ENCODE results near the gene TSPAN14.
A peak's percentile ranks its signal among the peaks of the same experiment; 100 is the strongest.

Gene TSPAN14

GRCh38 chr10:80491251-80492102 lies 37.4 kb downstream of the TSPAN14 start:
- DNase-seq: peak; percentile 91 to 96 (median 93)

DNA sequence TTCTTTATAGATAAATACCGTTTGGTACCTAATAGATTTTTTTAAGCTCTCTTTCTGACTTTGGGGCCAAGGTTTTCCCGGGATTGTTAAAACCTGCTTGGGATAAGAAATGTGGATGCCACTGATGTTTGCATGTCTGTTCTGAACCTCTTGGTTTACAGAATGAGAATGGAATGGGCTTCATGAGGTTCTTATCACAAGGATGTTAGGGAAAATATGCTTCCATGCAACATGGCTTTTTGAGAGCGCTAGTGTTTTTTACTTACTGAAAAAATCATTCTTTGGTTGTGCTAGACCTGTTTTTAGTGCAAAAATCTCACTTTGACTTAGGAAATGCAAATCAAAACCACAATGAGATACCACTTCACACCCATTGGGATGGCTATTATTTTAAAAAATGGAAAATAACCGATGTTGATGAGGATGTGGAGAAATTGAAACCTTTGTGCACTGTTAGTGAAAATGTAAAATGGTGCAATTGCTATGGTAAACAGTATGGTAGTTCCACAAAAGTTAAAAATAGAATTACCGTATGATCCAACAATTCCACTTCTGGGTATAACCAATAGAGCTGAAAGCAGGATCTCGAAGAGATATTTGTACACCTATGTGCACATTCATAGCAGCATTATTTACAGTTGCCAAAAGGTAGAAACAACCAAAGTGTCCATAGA lies 38.9 kb downstream of the TSPAN14 start:
- peak in 1 of 3 donors; percentile 57 for DNase-seq

DNA sequence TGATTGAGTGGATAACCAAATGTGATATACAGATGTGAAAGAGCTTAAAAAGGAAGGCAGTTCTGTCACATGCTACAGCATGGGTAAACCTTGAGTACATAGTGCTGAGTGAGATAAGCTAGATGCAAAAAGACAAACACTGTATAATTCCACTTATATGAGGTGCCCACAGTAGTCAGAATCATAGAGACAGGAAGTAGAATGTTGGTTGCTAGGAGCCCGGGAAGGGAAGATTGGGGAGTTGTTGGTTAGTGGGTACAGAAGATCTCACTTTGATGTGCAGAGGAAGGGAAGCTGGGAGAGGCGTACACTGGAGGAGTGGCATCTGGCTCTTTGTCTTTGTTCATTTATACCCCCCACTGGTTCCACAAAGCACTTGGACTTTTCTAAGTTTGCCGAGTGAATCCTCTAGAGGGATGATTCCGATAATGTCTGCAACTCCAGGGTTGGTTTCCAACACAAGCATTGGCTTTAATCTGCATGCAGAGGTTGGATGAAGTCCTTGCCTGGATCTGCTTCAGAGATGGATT lies 39.5 kb downstream of the TSPAN14 start:
- DNase-seq: peak; percentile 57 to 60 (median 58)

- no peak for DNase-seq
These were observed 42.6 kb downstream of the TSPAN14 start for GRCh38 chr10:80496555-80497172.

- no peak for DNase-seq
These were observed 43.3 kb downstream of the TSPAN14 start for GRCh38 chr10:80497187-80498077.

GRCh38 chr10:80498078-80498832 lies 44.1 kb downstream of the TSPAN14 start:
- peak; percentile 75 to 79 (median 76) for DNase-seq

- DNase-seq: peak; percentile 94 to 97 (median 97)
These were observed 45.0 kb downstream of the TSPAN14 start for GRCh38 chr10:80498833-80499741.

DNA sequence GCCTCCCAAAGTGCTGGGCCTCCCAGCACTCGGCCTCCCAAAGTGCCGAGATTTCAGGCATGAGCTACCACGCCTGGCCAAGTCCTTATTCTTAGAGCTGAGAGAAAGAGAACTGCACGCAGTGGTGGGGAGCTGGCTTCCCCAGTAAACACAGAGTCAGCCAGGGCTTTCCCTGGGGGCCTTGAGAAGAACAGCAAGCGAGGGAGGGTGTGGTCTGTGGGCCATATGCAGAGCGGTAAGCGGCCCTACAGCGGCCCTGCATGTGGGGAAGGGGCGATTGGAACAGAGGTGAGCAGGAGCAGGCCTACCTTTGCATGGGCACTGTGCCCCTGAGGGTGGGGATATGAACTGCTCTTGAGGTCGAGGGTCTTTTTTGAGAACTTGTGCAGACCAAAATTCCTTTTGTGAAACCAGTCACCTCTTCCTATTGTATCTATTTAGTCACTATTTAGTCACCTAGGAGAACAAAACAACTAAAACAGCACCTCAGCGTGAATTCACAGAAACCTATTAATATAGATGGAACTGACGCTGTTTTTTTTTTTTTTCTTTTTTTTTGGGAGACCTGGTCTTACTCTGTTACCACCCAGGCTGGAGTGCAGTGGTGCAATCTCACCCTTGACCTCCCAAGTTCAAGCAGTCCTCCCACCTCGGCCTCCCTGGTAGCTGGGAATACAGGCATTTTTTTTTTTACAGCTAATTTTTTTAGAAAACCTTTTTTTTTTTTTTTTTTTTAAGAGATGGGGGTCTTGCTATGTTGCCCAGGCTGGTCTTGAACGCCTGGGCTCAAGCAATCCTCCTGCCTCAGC lies 46.7 kb downstream of the TSPAN14 start:
- peak; percentile 74 to 77 (median 77) for DNase-seq

DNA sequence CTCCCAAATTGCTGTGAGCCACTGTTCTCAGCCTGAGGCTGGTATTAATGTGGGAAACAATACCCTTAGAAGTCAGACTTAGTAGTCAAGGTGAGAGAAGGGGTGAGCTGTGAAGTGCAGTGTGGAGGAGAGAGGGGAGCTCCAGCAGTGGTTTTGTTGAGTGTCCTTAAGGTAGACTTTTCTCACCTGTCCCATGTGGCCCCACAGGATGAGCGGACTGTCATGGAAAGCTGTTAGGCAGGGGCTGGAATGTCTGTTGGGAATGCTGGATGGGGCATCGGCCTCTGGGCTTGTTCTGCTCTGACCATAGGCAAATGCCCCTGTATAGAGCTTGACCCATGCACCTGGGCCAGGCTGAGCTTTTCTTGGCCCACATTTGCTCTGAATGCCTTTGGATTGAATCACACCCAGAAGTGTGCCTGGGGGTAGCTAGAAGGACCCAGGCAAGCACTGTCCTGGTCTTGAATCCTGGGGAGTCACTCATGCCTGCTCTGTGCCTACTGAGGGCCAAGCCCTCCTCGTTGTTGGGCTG lies 47.3 kb downstream of the TSPAN14 start:
- no peak for DNase-seq

DNA sequence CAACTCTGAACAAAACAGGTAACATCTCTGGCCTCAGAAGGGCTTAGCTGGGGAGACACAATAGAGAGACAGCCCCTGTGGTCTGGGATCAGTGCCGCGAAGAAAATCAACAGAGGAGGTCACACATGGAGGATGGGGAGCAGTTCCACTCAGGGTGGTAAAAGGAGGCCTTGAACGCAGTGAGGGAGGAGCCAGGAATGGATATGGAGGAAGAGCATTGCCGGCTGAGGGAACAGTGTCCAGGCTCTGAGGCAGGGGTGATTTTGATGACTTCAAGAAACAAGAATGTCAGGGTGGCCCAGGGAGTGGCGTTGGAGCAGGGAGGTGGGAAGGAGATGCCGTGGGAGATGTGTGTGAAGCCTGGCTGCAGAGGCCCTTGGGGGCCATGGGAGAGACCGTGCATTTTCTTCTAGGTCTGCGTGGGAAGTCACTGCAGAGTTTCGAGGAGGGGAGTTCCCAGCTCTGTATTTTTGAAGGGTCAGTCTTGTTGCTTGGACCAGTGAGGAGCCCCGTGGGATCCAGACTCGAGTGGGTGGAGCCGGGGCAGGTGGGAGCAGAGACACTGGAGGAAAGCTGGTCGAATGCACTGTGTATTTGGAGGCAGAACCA lies 47.9 kb downstream of the TSPAN14 start:
- DNase-seq: no peak

DNA sequence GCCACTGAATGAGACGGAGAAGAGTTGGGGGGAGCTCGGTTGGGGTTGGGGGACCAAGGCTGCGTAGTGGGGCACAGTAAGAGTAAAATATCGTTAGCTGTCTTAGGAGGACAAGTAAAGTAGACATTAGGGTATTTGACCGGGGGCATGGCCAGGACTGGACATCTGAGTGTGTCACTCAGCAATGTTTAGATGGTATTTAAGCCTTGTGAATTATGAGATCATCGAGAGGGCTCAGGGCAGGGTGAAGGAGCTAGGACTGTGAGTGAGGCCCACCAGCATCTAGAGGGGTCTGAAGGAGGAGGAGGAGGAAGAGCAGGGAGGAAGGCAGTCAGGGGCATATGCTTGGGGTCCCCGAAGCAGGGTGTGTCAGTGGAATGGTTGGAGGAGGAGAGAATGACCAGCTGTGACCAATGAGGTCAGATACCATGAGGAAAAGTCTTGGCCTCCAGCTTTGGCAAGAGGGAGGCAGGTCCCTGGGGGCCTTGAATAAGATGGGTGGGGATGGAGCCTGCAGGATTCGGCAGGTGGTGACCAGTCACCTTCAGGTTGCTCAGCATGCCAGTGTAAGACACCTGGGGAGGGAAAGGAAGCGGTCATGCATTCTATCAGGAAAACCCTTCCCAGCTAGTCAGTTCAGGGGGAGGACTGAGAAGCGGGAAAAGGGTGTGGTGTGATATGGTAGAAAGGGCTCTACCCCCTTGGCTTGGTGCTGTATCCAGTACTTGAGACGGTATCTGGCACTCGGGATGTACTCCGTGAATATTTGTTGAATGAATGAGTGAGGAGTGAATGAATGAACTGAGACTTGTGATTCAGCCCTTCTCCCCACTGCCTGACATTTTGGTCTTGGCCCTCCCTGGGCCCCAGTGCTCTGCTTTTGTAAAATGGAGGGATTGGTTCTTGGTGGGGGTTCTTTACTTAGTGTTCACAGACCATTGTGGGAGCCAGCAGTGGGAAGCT lies 48.8 kb downstream of the TSPAN14 start:
- no peak for DNase-seq

GRCh38 chr10:80503584-80504157 lies 49.6 kb downstream of the TSPAN14 start:
- DNase-seq: no peak

- peak; percentile 66 to 68 (median 67) for DNase-seq
These were observed 50.2 kb downstream of the TSPAN14 start for GRCh38 chr10:80504158-80504811.

DNA sequence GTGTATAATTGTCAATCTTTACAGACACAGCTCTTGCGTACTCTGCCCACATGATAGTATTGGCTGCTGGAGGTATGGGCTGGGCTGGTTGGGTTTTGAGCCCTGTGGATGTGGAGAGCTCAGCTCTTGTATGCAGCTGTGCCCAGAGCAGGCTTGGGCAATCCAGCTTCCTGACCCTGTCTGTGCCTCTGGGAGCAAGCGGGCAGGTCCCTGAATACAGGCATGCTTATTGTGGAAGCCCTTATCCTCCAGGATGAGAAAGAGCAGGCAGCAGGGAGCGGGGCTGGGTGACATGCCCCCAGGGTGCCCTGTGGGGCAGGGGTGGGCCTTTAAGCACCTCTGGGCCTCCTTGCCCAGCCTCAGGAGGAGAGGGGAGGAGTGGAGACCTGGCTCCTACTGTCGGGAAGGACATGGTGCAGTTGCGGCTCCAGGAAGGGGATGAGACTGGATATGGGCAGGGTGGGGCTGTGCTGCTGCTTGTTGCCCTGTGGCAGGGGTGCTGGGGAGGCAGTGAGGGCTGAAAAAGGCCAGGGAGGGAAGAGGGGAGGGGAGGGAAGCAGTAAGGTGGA lies 50.9 kb downstream of the TSPAN14 start:
- no peak for DNase-seq

DNA sequence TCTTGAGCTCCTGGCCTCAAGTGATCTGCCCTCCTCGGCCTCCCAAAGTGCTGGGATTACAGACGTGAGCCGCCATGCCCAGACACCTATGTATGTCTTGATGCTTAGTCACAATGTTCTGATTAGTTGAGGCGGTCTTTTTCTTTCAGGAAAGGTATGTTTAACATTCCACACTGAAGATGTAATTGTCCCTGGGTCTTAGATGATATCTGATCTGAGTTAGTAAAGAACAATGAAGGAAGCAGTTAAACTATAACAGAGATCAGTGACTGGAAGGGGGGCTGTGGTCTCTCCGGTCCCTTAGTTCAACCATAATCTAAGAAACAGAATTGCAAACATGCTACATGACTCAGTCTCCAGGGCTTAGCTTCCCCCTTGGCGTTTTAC lies 52.1 kb downstream of the TSPAN14 start:
- no peak for DNase-seq

DNA sequence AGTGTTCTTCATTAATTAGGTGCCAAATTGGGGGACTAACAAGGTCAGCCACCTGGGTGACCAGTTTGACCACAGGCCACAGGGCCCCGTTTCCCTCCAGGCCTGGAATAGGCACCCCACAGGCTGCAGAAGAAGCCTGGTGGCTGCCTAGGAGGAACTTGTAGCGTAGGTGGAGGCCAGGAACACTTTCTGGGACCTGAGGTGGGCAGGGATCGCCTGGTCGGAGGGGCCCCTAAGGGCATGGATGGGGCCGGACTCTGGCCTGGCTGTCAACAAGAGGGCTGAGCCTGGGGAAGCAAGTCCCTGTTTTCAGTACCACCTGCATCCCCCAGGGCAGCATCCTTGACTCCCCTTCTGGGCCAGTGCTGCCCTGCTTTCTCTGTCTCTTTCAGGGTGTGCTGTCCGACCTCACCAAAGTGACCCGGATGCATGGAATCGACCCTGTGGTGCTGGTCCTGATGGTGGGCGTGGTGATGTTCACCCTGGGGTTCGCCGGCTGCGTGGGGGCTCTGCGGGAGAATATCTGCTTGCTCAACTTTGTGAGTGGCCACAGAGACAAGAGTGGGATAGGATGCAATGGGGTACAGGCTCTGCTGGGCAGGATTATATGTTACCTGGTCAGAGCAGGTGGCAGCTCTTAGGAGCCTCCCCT lies 52.9 kb downstream of the TSPAN14 start:
- no peak for DNase-seq

Measured in suppressor macrophage treated with lipopolysaccharide for 1 hour (primary cell).